ENCODE data around the gene C12orf60.

The C12orf60 gene

DNA sequence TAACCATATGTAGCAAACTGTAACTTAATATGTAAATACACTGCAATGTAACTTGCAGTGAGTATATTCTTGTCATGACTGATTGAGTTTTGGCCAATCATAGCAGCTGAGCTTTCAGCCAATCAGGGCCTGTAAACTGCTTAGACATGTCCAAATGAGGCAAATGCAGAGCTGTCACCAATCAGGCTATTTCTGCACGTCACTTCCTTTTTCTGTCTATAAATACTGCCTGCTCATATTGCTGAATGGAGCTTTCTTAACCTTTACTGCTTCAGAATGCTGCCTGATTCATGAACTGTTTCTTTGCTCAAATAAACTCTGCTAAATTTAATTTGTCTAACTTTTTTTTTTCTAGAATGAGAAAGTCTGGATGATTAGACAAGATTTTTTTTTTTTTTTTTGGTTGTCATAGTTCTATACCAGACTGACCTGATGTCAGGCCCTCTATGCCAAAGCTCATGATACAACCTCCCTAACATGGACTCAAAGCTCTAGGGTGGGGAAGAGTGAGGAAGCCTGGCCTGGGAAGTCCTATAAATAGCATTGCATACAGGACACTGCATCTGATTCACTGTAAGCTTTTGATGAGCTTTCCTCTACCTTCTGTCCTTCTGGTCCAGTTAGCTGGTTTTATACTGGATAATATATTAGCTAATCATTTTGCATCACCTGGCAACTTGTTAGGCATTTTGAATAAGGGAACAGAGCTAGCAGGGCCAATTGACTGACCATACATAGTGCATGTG, 70.1 kb downstream of the C12orf60 start:
- no peak for DNase-seq (ENCODE audit: low read depth in 2 of 2)
